ENCODE results near the gene CTXND1. TPM values are rescaled to one million over a fixed set of nuclear protein-coding genes. Genes with fewer than 3 reads are reported as not detected.
"Not testable (repeated sequence)": the region's sequence is repeated elsewhere in the genome, so short reads cannot be mapped to it uniquely, and the experiment has no call there.

CTXND1 gene
- total RNA-seq, 1 experiment from 2014 or later, result not detected

DNA sequence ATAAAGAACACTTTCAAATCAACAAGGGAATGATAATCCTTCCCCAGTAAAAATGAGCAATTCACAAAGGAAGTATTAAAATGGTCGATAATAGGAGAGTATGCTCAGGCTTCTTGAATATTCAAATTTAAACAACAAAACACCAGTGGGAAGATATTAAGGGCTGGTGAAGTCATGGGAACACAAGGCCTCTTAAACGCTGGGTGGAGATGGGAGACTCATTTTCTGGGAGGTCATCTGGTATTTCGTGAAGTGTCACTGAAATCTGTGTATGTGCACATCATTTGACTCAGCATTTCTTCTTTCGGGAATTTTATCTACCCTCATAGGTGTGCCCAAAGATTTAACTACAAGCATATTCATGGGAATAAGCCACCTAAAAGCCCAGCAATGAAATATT is 40.1 kb upstream of the CTXND1 start:
- H3K9me2 ChIP-seq (replicated peaks; ENCODE audit: low read length), result no peaks in the 10 kb centered on the region
- no peak for DNase-seq
- no peaks in the 10 kb centered on the region for H4K20me1 ChIP-seq (ENCODE audit: low read length)
- intact Hi-C loops (cut with micrococcal nuclease), result no loop called here
- H3K27me3 ChIP-seq (ENCODE audit: low read length), result peaks cover 73% of the 10 kb centered on the region
- no peak for TF ChIP-seq EZH2phosphoT487 (IDR thresholded peaks at IDR 0.05; ENCODE audit: borderline replicate concordance, low read length)
- no peak for ATAC-seq
- ChIA-PET CTCF (no interaction called here), POLR2A (ENCODE audit: unreplicated experiment) (no interaction called here)
- no peak overlapping the region for H3K27ac ChIP-seq (ENCODE audit: low read length)
- H3K79me2 ChIP-seq (ENCODE audit: low read length), result no peaks in the 10 kb centered on the region
- H3K4me2 ChIP-seq (ENCODE audit: low read length), result no peak overlapping the region
- no peak overlapping the region for H3K9ac ChIP-seq (ENCODE audit: low read length)
- H3K4me3 ChIP-seq (ENCODE audit: low read length), result no peak overlapping the region
- no peaks in the 10 kb centered on the region for H3F3A ChIP-seq (ENCODE audit: low read length, unreplicated experiment)
- H3K4me1 ChIP-seq (ENCODE audit: insufficient read depth, low read length), result no peaks in the 10 kb centered on the region
- no peaks in the 10 kb centered on the region for H3K9me3 ChIP-seq (ENCODE audit: low read length)
- no peak overlapping the region for H2AFZ ChIP-seq (ENCODE audit: low read length)
- H3K36me3 ChIP-seq (ENCODE audit: low read depth, low read length), result no peaks in the 10 kb centered on the region
- BruUV-seq (replicated peaks), result no TSS peak

DNA sequence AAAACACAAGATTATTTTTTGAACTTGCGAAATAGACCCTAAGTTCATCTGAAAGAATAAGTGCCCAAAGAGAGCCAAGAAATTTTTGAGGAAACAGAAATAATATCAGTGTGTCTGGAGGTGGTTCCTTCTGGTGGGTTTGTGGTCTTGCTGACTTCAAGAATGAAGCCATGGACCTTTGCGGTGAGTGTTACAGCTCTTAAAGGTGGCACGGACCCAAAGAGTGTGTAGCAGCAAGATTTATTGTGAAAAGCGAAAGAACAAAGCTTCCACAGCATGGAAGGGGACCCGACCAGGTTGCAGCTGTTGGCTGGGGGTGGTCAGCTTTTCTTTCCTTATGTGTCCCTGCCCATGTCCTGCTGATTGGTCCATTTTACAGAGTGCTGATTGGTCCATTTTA is 38.9 kb upstream of the CTXND1 start:
- H4K20me1 ChIP-seq (ENCODE audit: low read length); POLR2A ChIA-PET (ENCODE audit: unreplicated experiment); H3K36me3 ChIP-seq (ENCODE audit: low read depth, low read length); CTCF ChIA-PET; DNase-seq; H3F3A ChIP-seq (ENCODE audit: low read length, unreplicated experiment); H2AFZ ChIP-seq (ENCODE audit: low read length); H3K4me1 ChIP-seq (ENCODE audit: insufficient read depth, low read length); BruUV-seq (replicated peaks); H3K4me3 ChIP-seq (ENCODE audit: low read length); H3K79me2 ChIP-seq (ENCODE audit: low read length); H3K9me3 ChIP-seq (ENCODE audit: low read length); H3K9ac ChIP-seq (ENCODE audit: low read length); intact Hi-C loops (cut with micrococcal nuclease); H3K4me2 ChIP-seq (ENCODE audit: low read length); H3K27ac ChIP-seq (ENCODE audit: low read length); ATAC-seq; H3K9me2 ChIP-seq (replicated peaks; ENCODE audit: low read length): not testable (repeated sequence)
- peaks cover 76% of the 10 kb centered on the region for H3K27me3 ChIP-seq (ENCODE audit: low read length)

DNA sequence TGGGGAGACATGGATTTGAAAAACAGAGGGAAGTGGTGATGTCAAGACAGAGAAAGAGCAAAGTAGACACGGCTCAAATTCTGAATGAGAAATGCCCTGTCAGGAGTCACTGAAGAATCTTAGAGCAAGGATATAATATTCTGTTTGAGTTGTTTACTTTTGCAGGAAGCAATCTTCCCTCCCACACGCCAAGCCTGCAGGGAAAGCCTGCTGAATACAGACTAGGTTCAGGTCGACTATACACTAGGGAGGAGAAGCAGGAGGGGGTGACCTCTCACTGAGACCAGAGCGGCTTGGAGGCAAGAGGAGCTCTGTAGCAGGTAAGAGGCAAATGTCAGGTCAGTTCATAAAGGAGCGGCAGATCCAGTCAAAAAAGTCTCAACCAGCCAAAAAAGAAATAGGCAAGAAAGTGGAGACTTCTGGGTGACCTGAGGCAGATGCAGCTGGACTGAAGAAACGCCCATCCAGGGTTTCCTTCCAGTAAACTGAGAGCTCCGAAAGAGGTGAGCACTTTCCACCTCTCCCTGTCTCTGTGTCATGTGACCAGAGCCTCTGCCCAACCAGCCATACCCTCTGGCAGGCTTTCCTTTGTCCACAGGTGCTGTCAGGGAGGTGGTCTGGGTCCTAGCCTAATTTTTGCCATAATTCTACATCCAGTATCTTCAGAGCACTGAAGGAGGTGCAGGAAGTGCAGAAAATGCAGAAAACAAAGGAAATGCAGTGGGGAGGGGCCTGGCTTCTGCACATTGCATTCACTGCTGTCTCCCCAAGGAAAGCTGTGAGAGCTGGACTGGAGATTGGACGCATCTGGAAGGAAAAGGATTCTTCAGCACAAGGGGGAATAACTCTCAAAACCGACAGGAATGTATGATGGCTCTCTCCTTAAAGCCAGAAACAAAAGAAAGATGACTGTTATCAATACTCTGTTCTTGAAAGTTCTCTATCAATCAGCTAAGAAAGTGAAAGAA is 37.8 kb upstream of the CTXND1 start:
- Histone ChIP-seq H3K27me3 (ENCODE audit: low read length) (peaks cover 76% of the 10 kb centered on the region), H3K79me2 (ENCODE audit: low read length) (no peaks in the 10 kb centered on the region), H3K4me1 (ENCODE audit: insufficient read depth, low read length) (no peaks in the 10 kb centered on the region), H3K36me3 (ENCODE audit: low read depth, low read length) (no peaks in the 10 kb centered on the region), H3F3A (ENCODE audit: low read length, unreplicated experiment) (no peaks in the 10 kb centered on the region), H4K20me1 (ENCODE audit: low read length) (no peaks in the 10 kb centered on the region), H3K4me3 (ENCODE audit: low read length) (no peak overlapping the region), H3K9me3 (ENCODE audit: low read length) (no peaks in the 10 kb centered on the region), H3K4me2 (ENCODE audit: low read length) (no peak overlapping the region), H2AFZ (ENCODE audit: low read length) (no peak overlapping the region), H3K9ac (ENCODE audit: low read length) (no peak overlapping the region), H3K27ac (ENCODE audit: low read length) (no peak overlapping the region), H3K9me2 (replicated peaks; ENCODE audit: low read length) (no peaks in the 10 kb centered on the region)
- ChIA-PET POLR2A (ENCODE audit: unreplicated experiment) (no interaction called here), CTCF (no interaction called here)
- intact Hi-C loops (cut with micrococcal nuclease), result no loop called here
- no TSS peak for BruUV-seq (replicated peaks)
- ATAC-seq (no peak), DNase-seq (no peak)
- TF ChIP-seq EZH2 (IDR thresholded peaks at IDR 0.05; ENCODE audit: low read length, unreplicated experiment) (no peak), EZH2phosphoT487 (IDR thresholded peaks at IDR 0.05; ENCODE audit: borderline replicate concordance, low read length) (no peak)
- TF ChIP-seq, protein P1, sequence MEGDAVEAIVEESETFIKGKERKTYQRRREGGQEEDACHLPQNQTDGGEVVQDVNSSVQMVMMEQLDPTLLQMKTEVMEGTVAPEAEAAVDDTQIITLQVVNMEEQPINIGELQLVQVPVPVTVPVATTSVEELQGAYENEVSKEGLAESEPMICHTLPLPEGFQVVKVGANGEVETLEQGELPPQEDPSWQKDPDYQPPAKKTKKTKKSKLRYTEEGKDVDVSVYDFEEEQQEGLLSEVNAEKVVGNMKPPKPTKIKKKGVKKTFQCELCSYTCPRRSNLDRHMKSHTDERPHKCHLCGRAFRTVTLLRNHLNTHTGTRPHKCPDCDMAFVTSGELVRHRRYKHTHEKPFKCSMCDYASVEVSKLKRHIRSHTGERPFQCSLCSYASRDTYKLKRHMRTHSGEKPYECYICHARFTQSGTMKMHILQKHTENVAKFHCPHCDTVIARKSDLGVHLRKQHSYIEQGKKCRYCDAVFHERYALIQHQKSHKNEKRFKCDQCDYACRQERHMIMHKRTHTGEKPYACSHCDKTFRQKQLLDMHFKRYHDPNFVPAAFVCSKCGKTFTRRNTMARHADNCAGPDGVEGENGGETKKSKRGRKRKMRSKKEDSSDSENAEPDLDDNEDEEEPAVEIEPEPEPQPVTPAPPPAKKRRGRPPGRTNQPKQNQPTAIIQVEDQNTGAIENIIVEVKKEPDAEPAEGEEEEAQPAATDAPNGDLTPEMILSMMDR (conservative IDR thresholded peaks at IDR 0.05; ENCODE audit: low read depth, low read length), result no peak

All from PC-3 (cell line).